ENCODE results near the gene CARMIL1.

CARMIL1 gene

DNA sequence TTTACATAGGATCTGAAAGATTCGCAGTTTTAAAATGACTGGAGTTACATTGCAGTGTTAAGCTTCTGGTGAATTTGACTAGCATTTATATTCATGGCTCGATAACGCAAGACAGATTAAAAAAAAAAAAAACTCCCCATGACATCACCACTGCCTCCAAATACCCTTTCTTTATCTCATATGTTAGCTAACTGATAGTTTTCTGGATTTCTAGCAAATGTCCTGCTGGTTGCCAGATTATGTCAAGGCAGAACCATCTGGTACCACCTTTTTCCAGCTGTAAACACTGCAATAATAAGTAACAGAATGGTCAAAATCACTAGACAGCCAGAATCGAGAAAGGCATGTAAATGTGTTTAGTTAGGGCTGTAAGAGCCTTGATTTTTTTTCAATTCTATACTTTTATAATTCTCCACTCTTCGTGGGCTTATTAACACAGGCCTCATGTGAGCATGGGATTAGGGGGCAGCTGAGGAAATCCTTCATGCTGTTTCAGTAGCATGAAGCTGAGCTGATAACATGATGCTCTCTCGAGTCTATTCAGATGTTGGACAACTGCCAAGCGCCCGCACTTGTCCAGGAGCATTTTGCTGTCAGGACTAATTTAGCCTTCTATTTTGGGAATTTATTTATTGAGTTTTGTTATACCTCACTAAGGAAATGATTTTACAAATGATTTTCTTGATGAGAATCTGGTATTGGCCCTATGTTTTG lies 206.8 kb downstream of the CARMIL1 start:
- DNase-seq = no peak

DNA sequence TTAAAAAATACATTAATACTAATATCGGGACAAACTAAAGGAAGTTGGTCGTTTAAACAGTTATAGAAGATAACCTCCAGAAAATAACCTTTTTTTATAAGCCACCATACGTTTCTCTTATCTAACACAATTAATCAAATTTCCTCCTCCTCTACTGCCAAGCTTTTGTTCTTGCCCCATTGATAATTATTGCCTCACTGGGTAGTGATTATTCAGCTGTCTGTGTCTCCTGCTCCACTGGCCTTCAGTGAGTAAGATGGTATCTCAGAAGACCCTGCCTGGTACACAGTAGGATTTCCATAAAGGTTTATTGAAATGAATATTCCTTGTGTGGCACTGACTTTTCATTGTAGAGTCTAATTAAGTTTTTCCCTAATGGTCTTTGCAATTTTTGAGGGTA lies 207.4 kb downstream of the CARMIL1 start:
- no peak for DNase-seq

DNA sequence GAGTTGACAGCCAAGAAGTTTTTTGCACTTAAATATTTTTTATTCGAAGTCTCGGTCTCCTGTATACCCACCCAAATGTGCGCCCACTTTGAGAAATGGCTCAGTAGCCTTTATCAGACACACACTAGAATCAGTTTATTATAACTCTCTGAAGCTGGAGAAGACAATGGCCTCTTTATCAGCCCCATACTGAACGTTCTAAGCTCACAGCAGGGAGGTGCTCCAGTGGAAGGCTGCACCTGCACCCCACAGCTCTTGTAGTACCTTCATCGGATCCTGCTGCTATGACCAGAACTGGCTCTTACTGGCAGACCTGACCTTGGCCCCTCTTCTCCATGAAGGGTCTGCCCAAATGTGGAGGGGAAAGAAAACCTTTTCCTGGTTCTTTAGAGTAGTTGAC lies 207.8 kb downstream of the CARMIL1 start:
- no peak for DNase-seq

DNA sequence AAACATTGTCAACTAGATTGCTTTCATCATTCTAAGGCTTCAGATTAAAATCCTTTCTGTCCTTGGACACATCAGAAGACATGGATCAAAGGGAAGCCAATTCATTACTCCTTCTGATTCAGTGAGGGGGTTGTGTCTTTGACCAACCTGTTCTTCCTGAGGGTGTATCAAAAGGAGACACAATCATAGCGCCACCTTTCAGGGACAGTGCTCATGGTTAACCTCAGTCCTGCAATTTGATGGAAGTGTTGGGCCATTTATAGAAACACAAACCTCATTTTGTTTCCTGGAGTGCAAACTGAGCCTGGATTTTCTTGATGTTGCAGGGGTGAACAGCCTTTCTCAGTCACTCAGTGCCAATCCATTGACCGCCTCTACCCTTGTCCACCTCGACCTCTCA lies 209.0 kb downstream of the CARMIL1 start:
- no peak for DNase-seq

DNA sequence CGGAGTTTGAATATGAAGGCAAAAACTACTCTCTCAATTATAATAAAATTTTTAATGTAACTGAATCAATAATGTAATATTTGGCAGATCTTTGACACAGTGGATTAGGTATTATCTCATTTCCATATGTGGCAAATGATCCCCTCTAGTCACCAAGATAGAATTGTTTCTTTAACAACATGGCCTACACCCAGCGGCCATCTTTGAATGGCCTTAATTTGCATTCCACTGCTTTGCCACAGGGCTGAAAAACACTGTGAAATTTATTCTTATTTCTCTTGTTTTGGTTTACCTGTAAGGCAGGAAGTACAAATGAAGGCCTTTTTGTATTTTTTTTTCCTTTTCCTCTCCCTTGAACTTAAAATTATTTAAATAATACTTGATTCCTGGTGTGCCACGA lies 210.2 kb downstream of the CARMIL1 start:
- DNase-seq = no peak

DNA sequence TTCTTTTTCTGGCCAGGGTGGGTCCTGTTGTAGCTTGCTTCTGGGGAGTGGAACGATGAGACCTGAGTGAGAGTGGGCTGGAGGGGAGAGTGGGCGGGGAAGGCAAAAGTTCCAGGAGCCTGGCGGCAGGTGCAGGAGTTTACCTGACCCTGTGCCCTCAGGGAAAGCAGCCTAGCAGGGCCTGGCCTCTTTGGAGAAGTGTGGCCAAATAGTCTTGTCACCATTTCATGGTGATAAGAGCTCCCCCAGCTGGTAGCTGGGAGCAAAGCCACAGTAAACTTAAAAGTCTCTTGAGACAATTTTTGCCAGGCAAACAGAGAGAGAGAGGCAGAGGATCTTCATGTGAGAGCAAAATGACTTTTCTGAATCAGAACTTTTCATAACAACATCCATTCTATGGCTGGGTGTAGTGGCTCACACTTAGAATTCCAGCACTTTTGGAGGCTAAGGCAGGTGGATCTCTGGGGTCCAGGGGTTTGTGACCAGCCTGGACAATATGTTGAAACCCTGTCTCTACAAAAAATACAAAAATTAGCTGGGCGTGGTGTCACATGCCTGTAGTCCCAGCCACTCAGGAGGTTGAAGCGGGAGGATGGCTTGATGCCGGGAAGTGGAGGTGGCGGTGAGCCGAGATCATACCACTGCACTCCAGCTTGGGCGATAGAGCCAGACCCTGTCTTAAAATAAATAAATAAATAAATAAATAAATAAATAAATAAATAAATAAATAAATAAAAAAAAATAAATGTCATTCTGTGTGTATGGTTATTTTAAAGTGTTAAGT lies 211.0 kb downstream of the CARMIL1 start:
- DNase-seq = peak; percentile 72

DNA sequence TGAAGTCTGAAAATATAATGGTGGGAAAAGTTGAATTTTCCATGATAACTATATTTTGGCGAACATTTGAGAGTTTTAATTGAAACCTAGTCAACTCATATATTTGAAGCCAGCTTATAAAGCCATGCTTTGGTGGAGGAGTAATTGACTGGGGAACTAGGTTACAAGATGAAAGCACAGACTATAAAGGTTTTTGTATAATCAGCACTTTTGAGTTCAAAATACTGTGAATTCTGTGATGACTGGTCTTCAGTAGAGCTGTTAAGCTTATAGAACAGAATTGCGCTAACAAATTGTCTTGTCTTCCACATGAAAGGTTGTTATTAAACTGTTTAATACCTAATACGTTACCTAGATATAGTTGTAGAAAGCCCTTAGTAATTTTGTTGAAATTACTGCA lies 213.8 kb downstream of the CARMIL1 start:
- DNase-seq = no peak

DNA sequence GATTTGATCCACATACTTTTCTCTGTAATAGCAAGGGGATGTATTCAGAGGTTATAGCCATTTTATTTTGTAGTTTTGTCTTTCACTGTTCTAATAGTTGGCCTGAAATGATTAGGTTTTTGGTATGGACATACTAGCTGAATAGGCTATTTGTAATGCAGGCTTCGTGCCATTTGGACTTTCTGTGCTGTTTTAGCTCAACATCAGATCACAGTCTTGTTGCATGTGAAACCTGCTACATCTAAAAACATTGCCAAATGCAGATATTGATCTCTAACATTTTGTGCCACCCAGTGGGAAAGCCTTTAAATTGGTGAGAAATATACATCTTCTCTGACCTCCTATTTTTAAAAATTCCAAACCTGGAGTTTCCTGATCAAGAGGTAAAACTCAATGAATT lies 215.3 kb downstream of the CARMIL1 start:
- DNase-seq = no peak

DNA sequence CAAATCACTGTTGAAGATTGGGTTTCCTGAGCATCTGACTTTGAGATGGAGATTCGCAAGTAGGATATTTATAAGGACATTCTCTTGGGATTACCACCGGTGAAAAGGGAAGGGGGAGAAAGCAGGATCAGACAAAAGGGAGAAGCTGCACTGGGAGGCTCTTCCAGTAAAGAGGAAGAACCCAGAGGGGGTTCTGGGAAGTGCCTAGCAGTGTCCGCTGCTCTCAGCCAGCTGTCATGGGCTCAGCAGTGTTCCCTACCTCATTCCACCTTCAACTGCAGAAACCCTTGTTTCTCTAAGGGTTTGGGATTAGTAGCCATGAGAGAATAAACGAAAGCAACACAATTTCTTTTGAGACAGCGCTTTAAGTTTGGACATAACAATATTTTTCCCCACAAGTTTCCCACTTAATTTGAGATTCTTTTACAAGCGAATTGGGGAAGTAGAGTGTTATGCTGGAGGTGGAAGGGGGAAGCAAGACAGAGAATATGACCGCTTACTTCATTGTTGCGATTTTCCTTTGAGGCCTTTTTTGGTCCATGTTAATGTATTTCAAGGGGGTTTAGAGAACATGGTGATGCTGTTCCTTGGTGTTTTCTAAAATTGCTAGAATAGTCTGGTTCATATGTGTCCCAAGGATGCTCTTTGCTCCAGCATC lies 218.3 kb downstream of the CARMIL1 start:
- no peak for DNase-seq

DNA sequence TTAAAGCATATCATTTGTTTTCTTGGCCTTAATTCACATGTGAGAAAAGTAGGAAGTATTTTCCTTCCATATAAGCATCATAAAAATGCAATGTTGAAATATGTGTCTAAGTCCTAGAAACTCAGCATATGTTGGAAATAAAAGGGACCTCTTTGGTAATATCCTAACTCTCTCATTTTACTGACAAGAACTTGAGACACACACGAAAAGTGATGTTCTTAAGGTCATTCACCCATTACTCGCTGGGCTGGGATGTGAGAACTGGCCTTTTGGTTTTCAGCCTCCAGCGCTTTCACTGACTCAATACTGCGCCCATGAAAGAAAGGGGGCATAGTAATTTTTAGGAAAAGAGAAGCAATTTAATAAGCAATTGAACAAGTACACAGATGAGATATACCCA lies 219.3 kb downstream of the CARMIL1 start:
- no peak for DNase-seq

DNA sequence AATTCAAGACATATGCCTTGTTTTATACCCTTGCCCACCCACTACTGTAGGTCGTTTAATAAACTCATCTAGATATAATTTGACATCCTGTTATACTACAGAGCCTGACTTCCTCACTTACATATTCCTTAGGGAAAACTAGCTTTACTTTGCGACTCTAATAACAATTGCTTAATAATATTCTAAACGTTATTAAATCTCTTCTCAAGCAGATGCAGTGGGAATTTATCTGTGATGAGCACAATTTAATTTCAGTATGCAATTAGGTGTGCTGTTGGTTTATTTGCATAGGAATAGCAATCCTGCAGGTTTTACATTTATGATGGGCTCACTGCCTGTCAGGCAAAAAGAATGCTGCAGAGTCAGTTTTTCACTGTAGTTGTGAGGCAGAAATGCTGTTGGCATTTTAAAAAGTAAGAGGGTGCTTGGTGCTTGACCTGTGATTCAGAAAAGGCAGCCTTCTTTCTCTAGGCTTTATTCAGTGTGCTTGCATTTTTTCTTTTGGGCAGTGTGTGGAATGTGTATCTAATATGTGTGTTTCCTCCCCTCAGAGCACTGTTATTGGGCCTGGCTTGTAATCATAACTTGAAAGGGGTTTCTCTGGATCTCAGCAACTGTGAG lies 220.6 kb downstream of the CARMIL1 start:
- DNase-seq = no peak

DNA sequence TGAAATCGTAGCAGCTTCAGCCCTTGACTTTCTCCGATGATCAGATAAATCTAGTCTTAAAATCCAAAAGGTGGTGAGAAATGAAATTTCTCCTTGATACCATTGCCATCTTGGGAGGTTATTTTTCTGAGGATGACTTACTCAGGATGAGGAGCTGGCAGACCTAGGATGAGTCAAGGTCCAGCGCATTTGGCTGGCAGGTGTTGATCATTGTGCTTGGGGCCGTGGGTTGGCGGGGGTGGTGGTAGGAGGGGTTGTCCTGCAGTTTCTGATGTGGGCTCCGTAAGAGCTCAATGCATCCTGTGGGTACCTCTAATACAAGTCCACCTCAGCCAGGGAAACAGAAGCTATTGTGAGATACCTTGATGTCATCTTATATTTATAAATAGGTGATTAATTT lies 224.5 kb downstream of the CARMIL1 start:
- no peak for DNase-seq

DNA sequence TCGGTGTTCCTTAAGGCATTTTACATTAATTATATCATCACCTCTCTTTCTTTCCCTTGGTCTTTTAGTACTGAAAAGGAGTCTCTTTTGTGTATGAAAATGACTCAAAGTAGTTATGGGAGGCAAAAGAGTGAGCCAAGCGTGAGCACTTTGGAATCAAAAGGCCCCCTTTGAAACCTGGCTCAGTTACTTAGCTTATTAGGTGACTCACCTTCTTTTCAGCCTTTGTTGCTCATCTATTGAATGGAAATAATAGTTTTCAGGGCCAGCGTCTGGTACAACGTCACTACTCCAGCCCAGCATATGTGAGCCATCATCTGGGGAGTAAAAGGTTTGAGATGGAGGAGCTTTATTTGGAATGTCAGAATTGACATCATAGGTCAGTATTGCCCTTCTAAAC lies 225.5 kb downstream of the CARMIL1 start:
- DNase-seq = no peak

DNA sequence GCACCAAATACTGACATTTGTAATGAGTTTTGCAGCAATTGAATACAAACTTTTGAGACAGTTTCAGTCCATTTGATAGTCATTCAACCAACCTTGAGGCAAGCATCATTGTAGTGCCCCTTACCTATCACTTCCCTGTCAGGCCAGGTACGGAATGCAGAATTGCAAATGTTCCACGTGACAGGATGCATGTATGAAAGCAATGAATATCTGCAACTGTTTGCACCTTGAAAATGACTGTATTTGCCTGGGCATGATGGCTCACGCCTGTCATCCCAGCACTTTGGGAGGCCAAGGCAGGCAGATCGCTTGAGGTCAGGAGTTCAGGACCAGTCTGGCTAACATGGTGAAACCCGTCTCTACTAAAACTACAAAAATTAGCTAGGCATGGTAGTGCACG lies 226.8 kb downstream of the CARMIL1 start:
- no peak for DNase-seq

DNA sequence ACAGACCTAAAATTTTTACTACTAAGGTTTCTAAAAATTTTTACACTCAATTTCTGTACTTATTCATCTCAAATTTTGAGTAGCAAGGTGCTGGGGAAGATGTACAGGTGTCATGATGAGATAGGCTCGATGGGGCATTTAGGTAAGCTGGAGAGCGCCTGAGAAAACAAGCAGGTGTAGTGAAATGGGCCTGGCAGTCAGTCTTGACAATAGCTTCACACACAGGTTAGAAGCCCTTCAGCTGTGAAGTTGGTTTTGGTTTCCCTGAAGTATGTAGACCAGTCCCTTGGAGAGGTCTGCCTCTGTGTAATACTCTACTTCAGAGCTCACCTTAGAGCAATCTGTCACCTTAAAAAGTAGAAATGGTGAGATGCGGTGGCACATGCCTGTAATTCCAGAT lies 228.9 kb downstream of the CARMIL1 start:
- DNase-seq = no peak

DNA sequence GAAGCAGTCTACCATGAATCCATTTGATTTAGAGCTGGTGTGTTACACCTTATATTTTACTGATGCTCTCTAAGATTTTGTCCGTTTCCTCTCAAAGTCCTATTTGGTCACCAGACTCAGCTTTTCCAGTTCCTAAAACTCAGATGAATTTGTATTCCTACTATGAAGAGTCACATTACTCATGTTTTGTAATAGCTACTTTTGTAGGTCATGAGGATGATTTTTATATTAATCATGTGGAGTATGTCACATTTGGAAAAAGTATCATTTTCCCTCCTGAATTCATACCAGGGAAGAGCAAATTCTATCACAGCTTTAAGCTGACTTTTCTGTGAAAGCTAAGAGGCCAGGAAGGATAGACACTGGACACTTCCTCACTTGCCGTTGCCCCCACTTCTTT lies 232.2 kb downstream of the CARMIL1 start:
- no peak for DNase-seq

DNA sequence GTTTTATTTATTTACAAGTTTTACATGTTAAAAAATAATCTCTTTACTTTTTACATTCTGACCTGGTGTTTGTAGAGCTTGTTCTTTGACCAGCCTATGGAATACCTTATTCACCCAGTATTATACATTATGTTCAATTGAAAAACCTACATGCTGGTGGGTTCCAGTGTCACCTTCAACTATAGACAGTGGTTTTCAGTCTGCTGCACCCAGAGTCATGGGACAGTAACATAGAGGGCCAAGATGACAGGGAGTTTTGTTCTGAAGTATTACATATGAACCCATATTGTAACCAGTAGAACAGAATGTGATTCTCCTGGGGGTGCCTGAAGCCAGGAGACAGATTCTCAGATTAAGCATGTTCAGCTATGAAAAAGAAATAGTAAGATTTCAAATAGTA lies 233.4 kb downstream of the CARMIL1 start:
- DNase-seq = no peak

DNA sequence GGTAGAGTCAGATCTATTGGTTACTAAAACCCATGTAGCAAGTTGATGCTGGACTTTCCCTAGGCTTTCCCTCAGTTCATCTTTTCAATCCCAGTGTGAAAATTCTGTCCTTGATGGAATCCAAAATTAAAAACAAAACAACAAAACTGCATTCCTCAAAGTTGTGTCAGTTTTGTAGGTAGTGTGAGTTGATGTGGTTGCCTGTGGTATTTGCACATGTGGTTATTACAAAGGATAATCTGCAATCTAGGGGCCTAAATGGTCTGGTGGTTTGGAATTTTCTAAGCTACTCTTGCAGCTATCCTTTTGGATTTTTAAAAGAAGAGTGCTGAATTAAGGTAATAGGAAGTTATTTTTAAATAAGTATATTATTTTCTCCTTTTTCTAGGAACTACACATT lies 240.7 kb downstream of the CARMIL1 start:
- no peak for DNase-seq

DNA sequence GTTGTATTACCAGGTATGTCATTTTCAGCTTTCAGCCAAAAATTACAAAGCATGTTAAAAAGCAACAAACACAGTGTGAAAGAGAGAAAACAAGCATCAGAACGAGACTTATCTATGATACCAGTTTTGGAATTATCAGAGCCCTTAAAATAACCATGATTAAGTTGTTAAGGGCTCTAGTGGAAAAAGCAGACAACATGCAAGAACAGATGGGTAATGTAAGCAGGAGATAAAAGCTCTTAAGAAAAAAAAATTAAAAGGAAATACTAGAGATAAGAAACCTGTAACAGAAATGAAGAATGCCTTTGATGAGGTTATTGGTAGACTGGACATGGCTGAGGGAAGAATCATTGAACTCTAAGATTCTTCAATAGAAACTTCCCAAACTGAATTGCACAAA lies 245.4 kb downstream of the CARMIL1 start:
- DNase-seq = no peak

DNA sequence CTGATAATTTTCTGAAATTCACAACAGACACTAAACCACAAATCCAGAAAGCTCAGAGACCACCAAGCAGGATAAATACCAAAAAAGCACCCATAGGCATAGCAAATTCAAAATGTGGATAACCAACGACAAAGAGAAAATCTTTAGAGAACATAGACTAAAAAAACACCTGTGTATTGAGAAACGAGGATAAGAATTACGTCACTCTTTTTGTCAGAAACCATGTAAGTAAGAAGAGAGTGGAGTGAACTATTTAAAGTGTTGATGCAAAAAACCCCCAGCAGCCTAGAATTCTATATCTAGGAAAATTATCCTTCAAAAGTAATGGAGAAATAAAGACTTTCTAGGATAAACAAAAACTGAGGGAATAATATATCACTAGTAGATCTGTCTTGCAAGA lies 245.9 kb downstream of the CARMIL1 start:
- DNase-seq = no peak

DNA sequence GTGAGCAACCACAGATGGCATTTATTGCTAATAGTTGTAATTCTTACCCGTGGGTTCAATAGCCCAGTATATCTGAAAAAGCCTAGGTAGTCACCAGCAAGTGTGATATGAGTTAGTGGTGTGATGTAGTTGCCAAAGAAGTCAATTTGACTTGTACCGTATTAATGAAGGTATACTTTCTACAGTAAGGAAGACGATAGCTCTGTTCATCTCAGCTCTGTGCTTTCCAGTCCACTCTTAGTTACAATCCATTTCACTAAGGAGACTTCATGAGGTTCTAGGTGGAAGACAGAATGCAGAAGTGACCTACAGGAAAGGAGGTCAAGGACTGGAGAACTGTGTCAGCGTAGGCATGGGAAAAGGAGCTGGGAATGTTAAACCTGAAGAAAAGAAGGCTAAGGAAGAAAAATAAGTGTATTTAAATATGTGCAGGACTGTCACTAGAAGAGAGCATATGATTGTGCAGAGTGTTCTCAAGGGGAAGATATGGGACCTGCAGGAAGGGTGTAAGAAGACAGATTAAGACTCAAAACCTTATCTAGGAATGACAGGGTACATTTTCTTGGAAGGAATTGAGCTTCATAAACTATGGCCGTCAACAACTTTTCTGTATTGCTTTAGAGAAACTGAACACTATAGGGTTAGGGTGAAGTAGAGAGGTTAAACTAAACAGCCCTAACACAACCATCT lies 255.9 kb downstream of the CARMIL1 start:
- no peak for DNase-seq

DNA sequence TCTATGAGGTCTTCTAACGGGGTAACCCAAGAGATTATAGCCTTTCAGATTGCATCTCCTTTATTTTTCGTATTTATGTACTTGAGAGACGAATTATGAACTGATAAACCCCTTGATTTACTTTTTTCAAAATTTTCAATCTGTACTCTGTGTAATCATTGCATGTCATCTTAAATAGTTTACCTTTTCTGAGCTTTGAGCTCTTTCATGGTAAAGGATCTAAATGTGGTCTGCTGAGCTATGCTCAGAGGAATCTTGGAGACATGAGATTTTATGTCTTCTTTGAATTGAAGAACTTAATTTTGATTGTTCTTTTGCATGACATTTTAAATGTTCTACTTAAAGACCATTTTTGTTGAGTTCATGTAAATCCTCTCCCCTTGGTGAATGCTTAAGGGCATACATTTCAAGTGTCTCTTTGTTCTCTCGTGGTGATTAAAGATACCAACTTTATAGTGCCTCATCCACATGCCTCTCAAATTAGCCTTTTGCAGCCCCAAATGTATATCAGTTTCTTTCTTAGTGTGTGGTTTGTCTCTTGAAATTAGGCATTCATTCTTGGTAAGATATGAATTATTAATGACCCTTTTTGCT lies 256.6 kb downstream of the CARMIL1 start:
- no peak for DNase-seq

DNA sequence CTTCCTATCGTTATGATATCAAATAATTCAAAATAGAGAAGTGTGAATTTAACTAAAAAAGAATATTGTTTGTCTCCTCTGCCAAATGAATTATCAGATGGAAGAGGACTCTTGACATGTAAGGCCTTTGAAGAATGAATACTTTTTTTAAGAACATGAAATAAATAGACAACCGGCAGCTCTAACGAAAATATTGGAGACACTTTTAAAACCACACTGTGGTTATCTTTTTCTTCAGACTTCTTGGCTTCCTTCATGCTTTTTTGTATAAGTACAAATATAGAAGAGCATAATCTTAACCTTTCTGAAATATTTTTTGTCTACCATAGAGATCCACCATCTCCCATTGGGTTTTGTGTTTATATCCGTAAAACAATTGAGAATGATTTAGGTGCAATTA lies 257.6 kb downstream of the CARMIL1 start:
- no peak for DNase-seq

Measured in midbrain (tissue), 1 donor.